Lung (tissue), 12 donors: Measurements from ENCODE around the gene CREB3L4. TPM values are rescaled to one million over a fixed set of nuclear protein-coding genes. Genes with fewer than 3 reads are reported as not detected.
"Not testable (repeated sequence)": the region's sequence is repeated elsewhere in the genome, so short reads cannot be mapped to it uniquely, and the experiment has no call there.

Experiments
- ATAC-seq: fragments of 200-7000 bp; cut with Tn5 transposase; one replicate; pipeline ENCODE4 v1.9.1; 2020; ENCODE audit warnings: moderate number of reproducible peaks; ENCODE audit not compliant: insufficient read depth, low FRiP score
- DNase-seq, 3 donors: peaks; one replicate each; pipeline ENCODE4 v3.0.0-alpha.2; 2013 to 2017
- H3K27ac ChIP-seq, 2 donors: one replicate each; pipeline ENCODE4 v1.5.1; 2013; ENCODE audit warnings: mild to moderate bottlenecking in 2 of 2, moderate library complexity in 2 of 2, control low read depth in 1 of 2, inconsistent platforms in 1 of 2, low read depth in 1 of 2, low read length in 1 of 2
- H3K27me3 ChIP-seq, 3 donors: one replicate each; pipeline ENCODE4 v1.5.1; 2013; ENCODE audit warnings: low read length in 2 of 3; ENCODE audit not compliant: control insufficient read depth in 3 of 3, insufficient read depth in 3 of 3
- H3K36me3 ChIP-seq, 4 donors: one replicate each; pipeline ENCODE4 v1.5.1; 2013; ENCODE audit warnings: low read length in 4 of 4, mild to moderate bottlenecking in 1 of 4, moderate library complexity in 1 of 4; ENCODE audit not compliant: control insufficient read depth in 4 of 4, insufficient read depth in 4 of 4
- H3K4me1 ChIP-seq, 5 donors: one replicate each; pipeline ENCODE4 v1.5.1; 2013; ENCODE audit warnings: low read length in 5 of 5, mild to moderate bottlenecking in 2 of 5, moderate library complexity in 1 of 5; ENCODE audit not compliant: control insufficient read depth in 5 of 5, insufficient read depth in 5 of 5
- H3K4me3 ChIP-seq: one replicate; pipeline ENCODE4 v1.5.1; 2013; ENCODE audit warnings: mild to moderate bottlenecking, control low read depth, moderate library complexity
- H3K9ac ChIP-seq, 2 donors: one replicate each; pipeline ENCODE4 v1.5.1; 2013; ENCODE audit warnings: low read length in 2 of 2, control low read depth in 1 of 2; ENCODE audit not compliant: insufficient read depth in 1 of 2
- H3K9me3 ChIP-seq, 4 donors: one replicate each; pipeline ENCODE4 v1.5.1; 2013; ENCODE audit warnings: low read length in 3 of 4, mild to moderate bottlenecking in 1 of 4, moderate library complexity in 1 of 4; ENCODE audit not compliant: control insufficient read depth in 4 of 4, insufficient read depth in 3 of 4
- WGBS, 2 donors: extraction: QIAGEN DNeasy Blood & Tissue Kit; methylation state at CpG; one replicate each; pipeline ENCODE4 v1.1.7; 2013; 5-methylcytosine and 5-hydroxymethylcytosine counted together
- polyA plus RNA-seq, 2 donors: library from polyadenylated mRNA; stranded (reverse); fragments of 200-250 nt; gene quantifications; one replicate each; pipeline ENCODE4 v1.2.1, GENCODE V29; 2013
- total RNA-seq, 2 donors: library from RNA; depleted of rRNA in 1 of 2; stranded (reverse); fragments of >200 nt in 1 of 2; gene quantifications; one replicate each; pipeline ENCODE4 v1.2.1, GENCODE V29; 2014 to 2021
- TF ChIP-seq, protein P1 (sequence below): IDR thresholded peaks from 2 replicates; pipeline ENCODE4 v1.5.1; 2012; ENCODE audit warnings: mild to moderate bottlenecking; ENCODE audit errors: control extremely low read depth, extremely low read depth
- donor health status: control.
- donor health status: control.
- donor health status: Bipolar disorder and iron deficiency.
- donor health status: healthy.
- donor health status: DM: yes; HTN: yes; CAD: no.

Gene CREB3L4
- total and polyA plus RNA-seq, 4 donors: 9.5 to 21.8 (median 13.6) TPM

- Histone ChIP-seq H3K36me3 (peaks cover 0 to 4% (median 3%) of the 10 kb centered on the region in 4 donors), H3K4me1 (no peaks in the 10 kb centered on the region), H3K27me3 (no peaks in the 10 kb centered on the region), H3K9ac (no peak overlapping the region), H3K4me3 (no peak overlapping the region), H3K9me3 (no peaks in the 10 kb centered on the region), H3K27ac (no peak overlapping the region)
- TF ChIP-seq, protein P1, sequence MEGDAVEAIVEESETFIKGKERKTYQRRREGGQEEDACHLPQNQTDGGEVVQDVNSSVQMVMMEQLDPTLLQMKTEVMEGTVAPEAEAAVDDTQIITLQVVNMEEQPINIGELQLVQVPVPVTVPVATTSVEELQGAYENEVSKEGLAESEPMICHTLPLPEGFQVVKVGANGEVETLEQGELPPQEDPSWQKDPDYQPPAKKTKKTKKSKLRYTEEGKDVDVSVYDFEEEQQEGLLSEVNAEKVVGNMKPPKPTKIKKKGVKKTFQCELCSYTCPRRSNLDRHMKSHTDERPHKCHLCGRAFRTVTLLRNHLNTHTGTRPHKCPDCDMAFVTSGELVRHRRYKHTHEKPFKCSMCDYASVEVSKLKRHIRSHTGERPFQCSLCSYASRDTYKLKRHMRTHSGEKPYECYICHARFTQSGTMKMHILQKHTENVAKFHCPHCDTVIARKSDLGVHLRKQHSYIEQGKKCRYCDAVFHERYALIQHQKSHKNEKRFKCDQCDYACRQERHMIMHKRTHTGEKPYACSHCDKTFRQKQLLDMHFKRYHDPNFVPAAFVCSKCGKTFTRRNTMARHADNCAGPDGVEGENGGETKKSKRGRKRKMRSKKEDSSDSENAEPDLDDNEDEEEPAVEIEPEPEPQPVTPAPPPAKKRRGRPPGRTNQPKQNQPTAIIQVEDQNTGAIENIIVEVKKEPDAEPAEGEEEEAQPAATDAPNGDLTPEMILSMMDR: no peak
- ATAC-seq (no peak), DNase-seq (no peak)
- 77 to 82% methylated on average over 4 of the region's 4 CpGs for WGBS, 2 donors
Observed at GRCh38 chr1:154000420-154000819, 32.7 kb downstream of the CREB3L4 start.

- Histone ChIP-seq H3K27ac (no peak overlapping the region), H3K4me3 (no peak overlapping the region), H3K9ac (no peak overlapping the region), H3K9me3 (no peaks in the 10 kb centered on the region), H3K4me1 (no peaks in the 10 kb centered on the region), H3K27me3 (no peaks in the 10 kb centered on the region), H3K36me3 (no peaks in the 10 kb centered on the region)
- TF ChIP-seq, protein P1: no peak
- DNase-seq (no peak), ATAC-seq (no peak)
- 98 to 99% methylated on average over 3 of the region's 3 CpGs for WGBS, 2 donors
Observed at GRCh38 chr1:154006136-154006535, 38.4 kb downstream of the CREB3L4 start.

- Histone ChIP-seq H3K9me3 (no peaks in the 10 kb centered on the region), H3K27ac (no peak overlapping the region), H3K4me3 (no peak overlapping the region), H3K36me3 (no peaks in the 10 kb centered on the region), H3K9ac (no peak overlapping the region), H3K4me1 (no peaks in the 10 kb centered on the region), H3K27me3 (no peaks in the 10 kb centered on the region)
- DNase-seq (no peak), ATAC-seq (no peak)
- TF ChIP-seq, protein P1: no peak
- WGBS, 2 donors: 69 to 86% methylated on average over 1 of the region's 1 CpG
Observed at GRCh38 chr1:154012129-154012528, 44.4 kb downstream of the CREB3L4 start.

GRCh38 chr1:154012543-154012942, 44.8 kb downstream of the CREB3L4 start:
- H3K9me3 ChIP-seq, DNase-seq, H3K36me3 ChIP-seq, H3K27me3 ChIP-seq, H3K27ac ChIP-seq, H3K4me3 ChIP-seq, ATAC-seq, H3K4me1 ChIP-seq, H3K9ac ChIP-seq: not testable (repeated sequence)
- 96 to 97% methylated on average over 14 of the region's 14 CpGs for WGBS, 2 donors
